Breast epithelium (tissue), 4 donors: Measurements from ENCODE around the gene HAGHL. TPM values are rescaled to one million over a fixed set of nuclear protein-coding genes. Genes with fewer than 3 reads are reported as not detected.

Experiments used
- DNase-seq, 2 donors: peaks; one replicate each; pipeline ENCODE4 v3.0.0-alpha.2; 2019; ENCODE audit warnings: low spot score in 2 of 2
- H3K27ac ChIP-seq, 2 donors: fragments of 200-600 bp; sonication (generic) in 1 of 2; one replicate each; pipeline ENCODE4 v1.5.1; 2016 to 2019; ENCODE audit warnings: mild to moderate bottlenecking in 1 of 2
- H3K27me3 ChIP-seq, 2 donors: fragments of 200-600 bp; sonication (generic) in 1 of 2; one replicate each; pipeline versions ENCODE4 v1.5.1 to v1.6.0; 2017 to 2019; ENCODE audit warnings: control low read depth in 1 of 2, mild to moderate bottlenecking in 1 of 2
- H3K36me3 ChIP-seq: fragments of 200-600 bp; one replicate; pipeline ENCODE4 v1.5.1; 2019
- H3K4me1 ChIP-seq, 2 donors: fragments of 200-600 bp; sonication (generic); one replicate each; pipeline ENCODE4 v1.5.1; 2016 to 2019; ENCODE audit warnings: control low read depth in 1 of 2
- H3K4me3 ChIP-seq, 3 donors: fragments of 200-600 bp; sonication (generic); 1 replicate in 2 of 3; 2 replicates in 1 of 3; pipeline ENCODE4 v1.5.1; 2016 to 2019; ENCODE audit warnings: mild to moderate bottlenecking in 3 of 3, moderate library complexity in 2 of 3
- H3K9me3 ChIP-seq, 2 donors: fragments of 200-600 bp; sonication (generic) in 1 of 2; one replicate each; pipeline ENCODE4 v1.5.1; 2016 to 2019; ENCODE audit warnings: control low read depth in 1 of 2
- POLR2A ChIP-seq: fragments of 450-650 bp; IDR thresholded peaks from one replicate; pipeline ENCODE4 v1.6.1; 2016; ENCODE audit warnings: antibody characterized with exemption, mild to moderate bottlenecking, moderate library complexity
- POLR2AphosphoS5 ChIP-seq, 3 donors: sonication (generic); formaldehyde crosslinking; IDR thresholded peaks; one replicate each; pipeline ENCODE4 v1.6.1; 2017; ENCODE audit warnings: antibody characterized with exemption in 3 of 3
- intact Hi-C: fragments of 100-400 bp; cut with DNase I; formaldehyde crosslinking; loops from one replicate; pipeline ENCODE4 v1.15.1; 2023; ENCODE audit warnings: low total_unique reads
- total RNA-seq, 3 donors: library from RNA; depleted of rRNA; stranded (reverse); fragments of >200 nt; gene quantifications; one replicate each; pipeline ENCODE4 v1.1.0, GENCODE V29; 2016
- TF ChIP-seq, protein P1 (sequence below), 3 donors: fragments of 450-650 bp; IDR thresholded peaks; one replicate each; pipeline ENCODE4 v1.5.1; 2016 to 2017; ENCODE audit warnings: antibody characterized with exemption in 3 of 3, mild to moderate bottlenecking in 3 of 3, moderate library complexity in 3 of 3

The HAGHL gene
- total RNA-seq, 3 donors from 2014 or later, result 4.3 to 7.5 (median 5.1) TPM

DNA sequence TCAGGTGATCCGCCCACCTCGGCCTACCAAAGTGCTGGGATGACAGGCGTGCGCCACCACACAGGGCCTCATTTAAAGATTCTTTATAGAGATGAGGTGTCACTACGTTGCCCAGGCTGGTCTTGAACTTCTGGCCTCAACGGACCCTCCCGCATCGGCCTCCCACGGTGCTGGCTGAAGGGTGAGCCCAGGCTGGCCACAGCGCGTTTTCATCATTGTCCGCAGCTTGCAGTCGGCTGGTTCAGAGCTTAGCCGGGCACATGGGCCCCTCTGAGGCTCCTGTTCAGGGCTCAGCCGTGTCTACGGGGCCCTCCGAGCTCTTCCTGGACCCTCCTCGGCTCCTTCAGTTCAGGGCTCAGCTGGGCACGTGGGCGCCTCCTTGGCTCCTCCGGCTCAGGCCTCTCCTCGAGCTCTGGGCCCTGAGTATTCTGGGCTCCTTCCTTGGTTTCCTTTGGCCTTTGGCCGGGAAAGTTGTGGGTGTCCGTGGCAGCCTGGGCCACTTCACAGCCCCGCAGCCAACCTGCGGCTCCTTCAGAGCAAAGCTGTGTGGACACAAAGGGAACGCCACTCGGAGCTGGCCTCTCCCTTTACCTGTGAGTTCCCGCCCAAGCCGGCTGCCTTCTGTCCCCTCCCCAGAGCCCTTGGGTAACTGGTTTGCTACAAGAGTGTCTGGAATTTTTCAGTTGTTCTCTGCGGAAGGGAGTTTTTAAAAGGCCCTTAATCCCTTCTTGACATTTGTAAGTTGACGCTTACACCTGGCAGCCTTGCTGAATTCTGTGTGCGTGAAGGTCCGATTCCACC, 32.4 kb downstream of the HAGHL start:
- no peaks in the 10 kb centered on the region for H3K4me1 ChIP-seq
- no peak overlapping the region for H3K4me3 ChIP-seq
- no peaks in the 10 kb centered on the region for H3K36me3 ChIP-seq
- no peak for TF ChIP-seq POLR2AphosphoS5 (IDR thresholded peaks at IDR 0.05)
- peak overlapping the region in 1 of 2 donors; percentile 4 for H3K27ac ChIP-seq
- DNase-seq, result no peak
- H3K27me3 ChIP-seq, result peaks cover 0 to 21% of the 10 kb centered on the region in 2 donors
- no peaks in the 10 kb centered on the region for H3K9me3 ChIP-seq
- intact Hi-C loops, result no loop called here

DNA sequence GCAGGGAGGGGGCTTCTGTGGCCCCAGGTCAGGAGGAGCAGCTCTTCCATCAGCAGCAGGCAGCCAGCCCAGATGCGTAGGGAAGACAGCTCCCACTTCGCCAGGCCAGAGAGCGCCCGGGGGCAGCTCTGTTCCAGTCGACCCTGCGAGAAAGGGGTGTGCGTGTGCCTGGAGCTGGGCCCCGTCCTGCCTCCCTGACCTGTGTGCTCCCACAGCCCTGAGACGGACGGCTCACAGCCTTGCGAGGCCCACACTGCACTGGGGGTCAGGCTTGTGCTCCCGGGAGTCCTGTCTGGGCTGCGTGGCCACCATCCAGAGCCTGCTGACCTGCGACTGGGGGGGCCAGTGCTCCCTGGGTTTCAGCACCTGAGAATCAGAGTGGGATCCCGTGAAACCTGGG, 33.2 kb downstream of the HAGHL start:
- intact Hi-C loops, result no loop called here
- no peaks in the 10 kb centered on the region for H3K4me1 ChIP-seq
- peak overlapping the region in 1 of 2 donors; percentile 4 for H3K27ac ChIP-seq
- H3K9me3 ChIP-seq, result no peaks in the 10 kb centered on the region
- H3K27me3 ChIP-seq, result peaks cover 0 to 29% of the 10 kb centered on the region in 2 donors
- no peak for DNase-seq
- H3K4me3 ChIP-seq, result no peak overlapping the region
- TF ChIP-seq POLR2AphosphoS5 (IDR thresholded peaks at IDR 0.05) (no peak), POLR2A (no peak)
- TF ChIP-seq, protein P1, sequence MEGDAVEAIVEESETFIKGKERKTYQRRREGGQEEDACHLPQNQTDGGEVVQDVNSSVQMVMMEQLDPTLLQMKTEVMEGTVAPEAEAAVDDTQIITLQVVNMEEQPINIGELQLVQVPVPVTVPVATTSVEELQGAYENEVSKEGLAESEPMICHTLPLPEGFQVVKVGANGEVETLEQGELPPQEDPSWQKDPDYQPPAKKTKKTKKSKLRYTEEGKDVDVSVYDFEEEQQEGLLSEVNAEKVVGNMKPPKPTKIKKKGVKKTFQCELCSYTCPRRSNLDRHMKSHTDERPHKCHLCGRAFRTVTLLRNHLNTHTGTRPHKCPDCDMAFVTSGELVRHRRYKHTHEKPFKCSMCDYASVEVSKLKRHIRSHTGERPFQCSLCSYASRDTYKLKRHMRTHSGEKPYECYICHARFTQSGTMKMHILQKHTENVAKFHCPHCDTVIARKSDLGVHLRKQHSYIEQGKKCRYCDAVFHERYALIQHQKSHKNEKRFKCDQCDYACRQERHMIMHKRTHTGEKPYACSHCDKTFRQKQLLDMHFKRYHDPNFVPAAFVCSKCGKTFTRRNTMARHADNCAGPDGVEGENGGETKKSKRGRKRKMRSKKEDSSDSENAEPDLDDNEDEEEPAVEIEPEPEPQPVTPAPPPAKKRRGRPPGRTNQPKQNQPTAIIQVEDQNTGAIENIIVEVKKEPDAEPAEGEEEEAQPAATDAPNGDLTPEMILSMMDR (IDR thresholded peaks at IDR 0.05), result no peak
- no peaks in the 10 kb centered on the region for H3K36me3 ChIP-seq

DNA sequence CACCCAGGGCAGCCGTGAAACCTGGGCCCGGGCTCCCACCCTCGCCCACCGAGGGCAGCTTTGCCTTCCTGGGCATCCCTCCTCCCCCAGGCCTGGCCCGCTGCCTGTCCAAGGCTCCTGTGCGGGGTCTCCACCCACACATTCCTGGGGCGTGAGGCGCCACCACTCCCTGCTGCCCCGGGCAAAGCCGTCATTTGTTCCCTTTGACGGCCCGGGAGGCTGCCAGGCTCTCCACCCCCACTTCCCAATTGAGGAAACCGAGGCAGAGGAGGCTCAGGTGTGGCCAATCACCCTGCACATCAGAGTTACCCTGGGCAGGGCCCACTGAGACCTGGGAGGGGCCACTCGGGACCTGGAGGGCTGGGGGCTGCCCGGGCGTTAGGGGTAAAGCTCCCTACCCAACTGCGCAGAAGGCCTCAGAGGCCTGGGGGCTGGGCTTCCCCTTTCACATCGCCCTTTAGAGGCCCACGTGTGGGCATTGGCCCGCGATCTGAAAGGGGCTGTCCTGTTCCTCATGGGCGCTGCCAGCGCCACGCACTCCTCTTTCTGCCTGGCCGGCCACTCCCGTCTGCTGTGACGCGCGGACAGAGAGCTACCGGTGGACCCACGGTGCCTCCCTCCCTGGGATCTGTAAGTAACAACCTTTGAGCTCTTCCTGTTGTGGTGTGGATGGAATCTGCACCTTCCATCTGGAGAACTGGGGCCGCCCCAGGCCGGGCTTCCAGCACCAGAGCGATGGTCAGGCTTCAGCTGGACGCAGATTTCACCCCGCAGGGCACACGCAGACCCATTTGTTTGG, 33.8 kb downstream of the HAGHL start, which contains the start of gene MSLN:
TSS of gene MSLN (plus strand) at position 190 of the 799 bp plus-strand sequence. CDS start 1,947 bp downstream, outside the sequence.
- TF ChIP-seq, protein P1 (IDR thresholded peaks at IDR 0.05), result no peak
- TF ChIP-seq POLR2AphosphoS5 (IDR thresholded peaks at IDR 0.05) (no peak), POLR2A (no peak)
- no peaks in the 10 kb centered on the region for H3K36me3 ChIP-seq
- no peaks in the 10 kb centered on the region for H3K4me1 ChIP-seq
- no peak for DNase-seq
- H3K9me3 ChIP-seq, result no peaks in the 10 kb centered on the region
- peaks cover 0 to 36% of the 10 kb centered on the region in 2 donors for H3K27me3 ChIP-seq
- H3K4me3 ChIP-seq, result no peak within 1 kb of the TSS
- intact Hi-C loops, result no loop called here
- peak within 1 kb of the TSS in 1 of 2 donors; percentile 4 for H3K27ac ChIP-seq

- H3K9me3 ChIP-seq, result no peaks in the 10 kb centered on the region
- no peak overlapping the region for H3K4me3 ChIP-seq
- intact Hi-C loops, result no loop called here
- H3K27me3 ChIP-seq, result peaks cover 0 to 38% of the 10 kb centered on the region in 2 donors
- H3K4me1 ChIP-seq, result no peaks in the 10 kb centered on the region
- DNase-seq, result no peak
- no peak for TF ChIP-seq POLR2A
- no peak for TF ChIP-seq POLR2AphosphoS5 (IDR thresholded peaks at IDR 0.05)
- TF ChIP-seq, protein P1 (IDR thresholded peaks at IDR 0.05), result no peak
- no peak overlapping the region for H3K27ac ChIP-seq
- no peaks in the 10 kb centered on the region for H3K36me3 ChIP-seq
Measured at GRCh38 chr16:761625-762513, 35.0 kb downstream of the HAGHL start.

GRCh38 chr16:762595-763268, 35.8 kb downstream of the HAGHL start:
- H3K27ac ChIP-seq, result no peak overlapping the region
- H3K36me3 ChIP-seq, result no peaks in the 10 kb centered on the region
- H3K9me3 ChIP-seq, result no peaks in the 10 kb centered on the region
- no peak for TF ChIP-seq POLR2AphosphoS5 (IDR thresholded peaks at IDR 0.05)
- TF ChIP-seq, protein P1 (IDR thresholded peaks at IDR 0.05), result no peak
- no peak for TF ChIP-seq POLR2A
- no peak for DNase-seq
- H3K4me3 ChIP-seq, result no peak overlapping the region
- H3K4me1 ChIP-seq, result no peaks in the 10 kb centered on the region
- intact Hi-C loops, result no loop called here
- peaks cover 0 to 38% of the 10 kb centered on the region in 2 donors for H3K27me3 ChIP-seq
